HG03064 (cell line): ENCODE results near the gene METTL13.
A peak's percentile ranks its signal among the peaks of the same experiment; 100 is the strongest.

Experiments
- ATAC-seq: cut with Tn5 transposase; IDR thresholded peaks from one replicate; pipeline ENCODE4 v1.9.1; 2021; ENCODE audit warnings: low read depth; ENCODE audit not compliant: unreplicated experiment

METTL13 gene

GRCh38 chr1:171801487-171801891 is 20.0 kb downstream of the METTL13 start:
- ATAC-seq, result no peak

GRCh38 chr1:171802207-171802606 is 20.7 kb downstream of the METTL13 start:
- no peak for ATAC-seq

GRCh38 chr1:171803045-171803444 is 21.6 kb downstream of the METTL13 start:
- no peak for ATAC-seq

- no peak for ATAC-seq
Measured at GRCh38 chr1:171803461-171804022, 22.1 kb downstream of the METTL13 start.

GRCh38 chr1:171805395-171806115 is 24.1 kb downstream of the METTL13 start:
- ATAC-seq, result no peak

- no peak for ATAC-seq
Measured at GRCh38 chr1:171807556-171807955, 26.1 kb downstream of the METTL13 start.

- ATAC-seq, result no peak
Measured at GRCh38 chr1:171809834-171810233, 28.4 kb downstream of the METTL13 start.

- ATAC-seq, result no peak
Measured at GRCh38 chr1:171811672-171812071, 30.2 kb downstream of the METTL13 start.

- ATAC-seq, result no peak
Measured at GRCh38 chr1:171814692-171815091, 33.2 kb downstream of the METTL13 start.

- ATAC-seq, result no peak
Measured at GRCh38 chr1:171816300-171816901, 34.9 kb downstream of the METTL13 start.

GRCh38 chr1:171817511-171818265 is 36.2 kb downstream of the METTL13 start:
- ATAC-seq, result peak; percentile 63

GRCh38 chr1:171819946-171820345 is 38.5 kb downstream of the METTL13 start:
- no peak for ATAC-seq

- no peak for ATAC-seq
Measured at GRCh38 chr1:171826973-171827372, 45.5 kb downstream of the METTL13 start.

GRCh38 chr1:171828794-171829193 is 47.3 kb downstream of the METTL13 start:
- ATAC-seq, result no peak

GRCh38 chr1:171833091-171833825 is 51.8 kb downstream of the METTL13 start:
- ATAC-seq, result no peak

GRCh38 chr1:171834821-171835220 is 53.4 kb downstream of the METTL13 start:
- no peak for ATAC-seq

GRCh38 chr1:171835891-171836290 is 54.4 kb downstream of the METTL13 start:
- no peak for ATAC-seq

- ATAC-seq, result peak; percentile 91
Measured at GRCh38 chr1:171841050-171841910, 59.8 kb downstream of the METTL13 start, which contains the start of gene DNM3. DNM3 (plus strand) TSS chr1:171841498; CDS start chr1:171841657, 159 bp downstream.

GRCh38 chr1:171841931-171842761 is 60.7 kb downstream of the METTL13 start:
- ATAC-seq, result no peak
